ENCODE data around the gene ARHGEF9. TPM values are rescaled to one million over a fixed set of nuclear protein-coding genes. Genes with fewer than 3 reads are reported as not detected.

Gene ARHGEF9
- total RNA-seq, 2 donors from 2014 or later, result 97.9 to 116 TPM

DNA sequence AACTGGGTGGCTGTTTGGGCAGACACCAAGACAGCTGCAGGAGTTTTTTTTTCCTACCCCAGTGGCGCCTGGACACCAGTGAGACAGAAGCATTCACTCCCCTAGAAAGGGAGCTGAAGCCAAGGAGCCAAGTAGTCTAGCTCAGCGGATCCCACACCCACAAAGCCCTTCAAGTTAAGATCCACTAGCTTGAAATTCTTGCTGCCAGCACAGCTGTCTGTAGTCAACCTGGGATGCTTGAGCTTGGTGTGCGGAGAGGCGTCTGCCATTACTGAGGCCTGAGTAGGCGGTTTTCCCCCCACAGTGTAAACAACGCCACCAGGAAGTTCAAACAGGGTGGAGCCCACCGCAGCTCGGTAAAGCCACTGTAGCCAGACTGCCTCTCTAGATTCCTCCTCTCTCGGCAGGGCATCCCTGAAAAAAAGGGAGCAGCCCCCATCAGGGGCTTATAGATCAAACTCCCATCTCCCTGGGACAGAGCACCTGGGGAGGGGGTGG lies 171.4 kb downstream of the ARHGEF9 start:
- no peaks in the 10 kb centered on the region for H3K36me3 ChIP-seq
- H3K9me3 ChIP-seq, result no peaks in the 10 kb centered on the region
- DNase-seq (ENCODE audit: low spot score) (no peak), ATAC-seq (ENCODE audit: insufficient number of reproducible peaks, low FRiP score, low read depth) (no peak)
- TF ChIP-seq, protein P1, sequence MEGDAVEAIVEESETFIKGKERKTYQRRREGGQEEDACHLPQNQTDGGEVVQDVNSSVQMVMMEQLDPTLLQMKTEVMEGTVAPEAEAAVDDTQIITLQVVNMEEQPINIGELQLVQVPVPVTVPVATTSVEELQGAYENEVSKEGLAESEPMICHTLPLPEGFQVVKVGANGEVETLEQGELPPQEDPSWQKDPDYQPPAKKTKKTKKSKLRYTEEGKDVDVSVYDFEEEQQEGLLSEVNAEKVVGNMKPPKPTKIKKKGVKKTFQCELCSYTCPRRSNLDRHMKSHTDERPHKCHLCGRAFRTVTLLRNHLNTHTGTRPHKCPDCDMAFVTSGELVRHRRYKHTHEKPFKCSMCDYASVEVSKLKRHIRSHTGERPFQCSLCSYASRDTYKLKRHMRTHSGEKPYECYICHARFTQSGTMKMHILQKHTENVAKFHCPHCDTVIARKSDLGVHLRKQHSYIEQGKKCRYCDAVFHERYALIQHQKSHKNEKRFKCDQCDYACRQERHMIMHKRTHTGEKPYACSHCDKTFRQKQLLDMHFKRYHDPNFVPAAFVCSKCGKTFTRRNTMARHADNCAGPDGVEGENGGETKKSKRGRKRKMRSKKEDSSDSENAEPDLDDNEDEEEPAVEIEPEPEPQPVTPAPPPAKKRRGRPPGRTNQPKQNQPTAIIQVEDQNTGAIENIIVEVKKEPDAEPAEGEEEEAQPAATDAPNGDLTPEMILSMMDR (IDR thresholded peaks at IDR 0.05), result no peak
- no peaks in the 10 kb centered on the region for H3K27me3 ChIP-seq (replicated peaks; ENCODE audit: insufficient read depth)
- no peak overlapping the region for H3K4me3 ChIP-seq
- no peak overlapping the region for H3K27ac ChIP-seq
- no peaks in the 10 kb centered on the region for H3K4me1 ChIP-seq (ENCODE audit: control insufficient read depth in 1 of 2, low read depth in 2 of 2)

DNA sequence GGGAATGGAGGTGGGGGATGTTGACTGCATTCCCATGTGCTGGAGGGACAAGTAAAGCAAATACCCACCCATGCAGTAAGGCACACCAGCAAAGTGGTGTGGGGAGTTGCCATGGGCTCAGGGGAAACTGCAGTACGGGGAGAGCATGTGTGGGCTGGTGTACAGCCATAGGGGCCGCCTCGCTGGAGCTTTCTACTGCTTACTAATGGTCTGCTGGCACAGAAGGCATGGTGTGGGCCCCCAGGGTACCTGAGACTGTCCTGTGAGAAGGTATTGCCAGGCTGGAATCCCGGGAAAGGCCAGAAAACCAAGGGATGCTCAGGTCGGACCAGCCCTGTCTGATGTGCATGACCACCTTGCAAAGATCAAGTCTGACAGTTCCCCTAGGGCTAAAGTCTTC lies 199.1 kb downstream of the ARHGEF9 start:
- H3K4me3 ChIP-seq, result no peak overlapping the region
- no peak overlapping the region for H3K27ac ChIP-seq
- DNase-seq (ENCODE audit: low spot score), result no peak
- TF ChIP-seq, protein P1 (IDR thresholded peaks at IDR 0.05), result no peak
- H3K9me3 ChIP-seq, result no peaks in the 10 kb centered on the region
- H3K4me1 ChIP-seq (ENCODE audit: control insufficient read depth in 1 of 2, low read depth in 2 of 2), result no peaks in the 10 kb centered on the region
- H3K36me3 ChIP-seq, result no peaks in the 10 kb centered on the region
- H3K27me3 ChIP-seq (replicated peaks; ENCODE audit: insufficient read depth), result no peaks in the 10 kb centered on the region
- no peak for ATAC-seq (ENCODE audit: insufficient number of reproducible peaks, low FRiP score, low read depth)
